SKM-1 (cell line): ENCODE results near the gene CEP192.
"Not testable (repeated sequence)": the region's sequence is repeated elsewhere in the genome, so short reads cannot be mapped to it uniquely, and the experiment has no call there.

Source experiments
- DNase-seq: peaks from one replicate; lab custom pipeline; 2025; ENCODE audit not compliant: unreplicated experiment; lab: John Stamatoyannopoulos, UW

The CEP192 gene

GRCh38 chr18:12990123-12990475, 1.1 kb upstream of the CEP192 start:
- no peak for DNase-seq

- no peak for DNase-seq
Observed at GRCh38 chr18:12990641-12990966, 558 bp upstream of the CEP192 start.

- peak; percentile 51 for DNase-seq
Observed at GRCh38 chr18:12991821-12992179, 638 bp downstream of the CEP192 start.

- DNase-seq, result no peak
Observed at GRCh38 chr18:12993439-12993838, 2.3 kb downstream of the CEP192 start.

GRCh38 chr18:12995424-12995823, 4.3 kb downstream of the CEP192 start:
- no peak for DNase-seq

- no peak for DNase-seq
Observed at GRCh38 chr18:12995952-12996477, 4.9 kb downstream of the CEP192 start.

GRCh38 chr18:12996661-12997292, 5.6 kb downstream of the CEP192 start:
- DNase-seq, result no peak

- not testable (repeated sequence) for DNase-seq
Observed at GRCh38 chr18:12997330-12997729, 6.2 kb downstream of the CEP192 start.

- no peak for DNase-seq
Observed at GRCh38 chr18:12998332-12999060, 7.3 kb downstream of the CEP192 start.

- DNase-seq, result peak; percentile 75
Observed at GRCh38 chr18:13003466-13003896, 12.3 kb downstream of the CEP192 start.

GRCh38 chr18:13004396-13004795, 13.2 kb downstream of the CEP192 start:
- DNase-seq, result no peak

GRCh38 chr18:13005289-13005688, 14.1 kb downstream of the CEP192 start:
- DNase-seq, result no peak

- DNase-seq, result no peak
Observed at GRCh38 chr18:13006531-13007247, 15.5 kb downstream of the CEP192 start.

GRCh38 chr18:13007248-13007560, 16.0 kb downstream of the CEP192 start:
- DNase-seq, result no peak

- no peak for DNase-seq
Observed at GRCh38 chr18:13011719-13012118, 20.6 kb downstream of the CEP192 start.

- DNase-seq, result no peak
Observed at GRCh38 chr18:13014232-13014631, 23.1 kb downstream of the CEP192 start.

GRCh38 chr18:13014818-13015217, 23.7 kb downstream of the CEP192 start:
- no peak for DNase-seq

- no peak for DNase-seq
Observed at GRCh38 chr18:13017247-13017875, 26.2 kb downstream of the CEP192 start.

GRCh38 chr18:13018374-13018773, 27.2 kb downstream of the CEP192 start:
- DNase-seq, result no peak

GRCh38 chr18:13019301-13019700, 28.1 kb downstream of the CEP192 start:
- no peak for DNase-seq

- DNase-seq, result no peak
Observed at GRCh38 chr18:13022644-13023043, 31.5 kb downstream of the CEP192 start.

GRCh38 chr18:13025233-13025632, 34.1 kb downstream of the CEP192 start:
- DNase-seq, result no peak
